NCI-H82 treated with DMSO at 0.1 percent for 48 hours (cell line): ENCODE results near the gene ZRSR2.
"Not testable (repeated sequence)": the region's sequence is repeated elsewhere in the genome, so short reads cannot be mapped to it uniquely, and the experiment has no call there.

Source experiments
- DNase-seq: peaks from one replicate; lab custom pipeline; 2025; ENCODE audit not compliant: unreplicated experiment; lab: John Stamatoyannopoulos, UW

Gene ZRSR2, protein sequence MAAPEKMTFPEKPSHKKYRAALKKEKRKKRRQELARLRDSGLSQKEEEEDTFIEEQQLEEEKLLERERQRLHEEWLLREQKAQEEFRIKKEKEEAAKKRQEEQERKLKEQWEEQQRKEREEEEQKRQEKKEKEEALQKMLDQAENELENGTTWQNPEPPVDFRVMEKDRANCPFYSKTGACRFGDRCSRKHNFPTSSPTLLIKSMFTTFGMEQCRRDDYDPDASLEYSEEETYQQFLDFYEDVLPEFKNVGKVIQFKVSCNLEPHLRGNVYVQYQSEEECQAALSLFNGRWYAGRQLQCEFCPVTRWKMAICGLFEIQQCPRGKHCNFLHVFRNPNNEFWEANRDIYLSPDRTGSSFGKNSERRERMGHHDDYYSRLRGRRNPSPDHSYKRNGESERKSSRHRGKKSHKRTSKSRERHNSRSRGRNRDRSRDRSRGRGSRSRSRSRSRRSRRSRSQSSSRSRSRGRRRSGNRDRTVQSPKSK

DNA sequence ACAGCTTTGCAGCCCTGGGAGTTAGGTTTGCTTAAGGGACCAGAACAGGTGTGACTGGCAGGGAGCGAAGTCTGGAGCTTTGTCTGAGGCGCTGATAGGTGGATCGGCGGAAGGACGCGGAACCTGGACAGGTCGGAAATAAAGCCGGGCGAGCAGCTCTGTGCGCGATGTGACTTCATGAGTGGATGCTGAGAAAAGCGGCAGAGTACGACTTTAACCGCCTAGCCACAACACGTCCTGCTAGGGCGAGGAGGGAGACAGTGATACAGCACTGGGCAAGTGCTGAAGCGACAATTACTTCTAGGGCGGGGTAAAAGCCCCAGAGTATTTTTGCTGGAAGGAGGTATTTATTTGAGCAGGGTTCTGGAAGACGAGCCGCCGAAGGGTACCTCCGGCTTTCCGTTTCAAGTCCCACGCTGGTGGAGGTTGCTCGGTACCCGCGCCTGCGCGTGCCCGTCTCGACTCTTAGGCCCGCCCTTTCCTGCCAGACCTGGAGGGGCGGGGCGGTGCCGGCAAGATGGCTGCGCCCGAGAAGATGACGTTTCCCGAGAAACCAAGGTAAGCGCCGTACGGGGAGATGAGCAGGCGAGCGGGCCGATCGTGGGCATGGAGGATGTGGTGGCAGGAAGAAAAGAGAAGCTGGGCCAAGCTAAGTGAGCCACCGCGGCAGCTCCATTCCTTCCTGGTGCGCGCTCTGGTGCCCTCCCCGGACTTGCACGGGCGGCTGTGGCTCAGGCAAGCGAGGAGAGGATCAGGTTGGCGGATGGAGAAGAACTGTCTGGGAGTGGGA, at the start of gene ZRSR2:
Gene ZRSR2, plus strand, starts transcription at position 506 of the 790 bp plus-strand sequence. Its CDS starts 12 bp downstream, at position 518.
- DNase-seq = peak; percentile 44

DNA sequence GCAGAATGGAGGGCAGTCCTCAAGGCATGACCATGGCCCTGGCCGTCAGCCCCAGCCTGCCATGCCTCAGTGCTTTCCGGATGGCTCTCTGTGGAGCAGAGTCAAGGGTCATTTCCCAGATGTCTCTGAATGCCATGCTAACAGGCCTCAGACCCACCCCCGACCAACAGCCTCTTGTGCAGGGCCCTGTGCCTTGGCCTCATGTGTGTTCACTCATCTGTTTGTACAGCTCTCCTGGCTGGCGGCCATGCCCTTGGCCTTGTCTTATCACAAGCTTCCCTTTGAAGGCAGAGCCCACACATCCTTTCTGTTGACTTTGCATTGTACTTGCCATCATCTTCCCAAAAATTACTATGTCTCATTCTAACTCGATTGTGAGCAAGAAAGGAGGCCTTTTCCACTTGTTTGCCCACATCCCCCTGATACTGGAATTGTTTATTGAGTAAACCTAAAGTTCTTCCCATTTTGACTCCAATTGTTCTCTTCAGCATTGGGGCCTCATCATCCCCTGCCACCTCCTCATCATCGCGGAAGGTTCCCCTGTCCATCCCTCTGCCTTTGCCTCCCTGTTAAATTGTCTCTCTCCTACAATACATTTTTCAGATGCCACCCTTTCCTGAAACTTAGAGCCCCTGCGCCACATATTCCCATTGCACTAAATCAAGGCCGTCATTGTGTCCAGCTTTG, 46.0 kb upstream of the ZRSR2 start:
- DNase-seq = no peak

DNA sequence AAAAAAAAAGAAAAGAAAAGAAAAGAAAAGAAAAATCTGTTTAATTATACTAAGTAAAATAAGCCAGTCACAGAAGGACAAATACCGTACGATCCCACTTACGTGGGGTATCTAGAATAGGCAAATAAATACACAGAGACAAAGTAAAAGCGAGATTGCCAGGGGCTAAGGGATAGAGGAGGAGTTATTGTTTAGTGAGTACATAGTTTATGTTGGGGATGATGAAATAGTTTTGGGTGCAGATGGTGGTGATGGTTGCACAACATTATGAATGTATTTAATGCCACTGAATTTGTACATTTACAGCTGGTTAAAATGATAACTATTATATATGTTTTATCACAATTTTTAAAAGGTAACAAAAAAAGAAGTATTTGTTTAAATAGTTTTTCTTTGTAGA, 45.1 kb upstream of the ZRSR2 start:
- DNase-seq = no peak

DNA sequence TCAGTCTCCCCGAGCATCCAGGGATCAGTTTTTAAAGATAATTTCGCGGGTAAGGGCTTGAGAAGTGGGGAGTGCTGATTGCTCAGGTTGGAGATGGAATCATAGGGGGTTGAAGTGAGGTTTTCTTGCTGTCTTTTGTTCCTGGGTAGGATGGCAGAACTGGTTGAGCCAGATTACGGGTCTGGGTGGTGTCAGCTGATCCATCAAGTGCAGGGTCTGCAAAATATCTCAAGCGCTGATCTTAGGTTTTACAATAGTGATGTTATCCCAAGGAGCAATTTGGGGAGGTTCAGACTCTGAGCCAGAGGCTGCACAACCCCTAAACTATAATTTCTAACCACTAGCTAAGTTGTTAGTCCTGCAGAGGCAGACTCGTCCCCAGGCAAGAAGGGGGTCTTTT, 43.6 kb upstream of the ZRSR2 start:
- DNase-seq = not testable (repeated sequence)

DNA sequence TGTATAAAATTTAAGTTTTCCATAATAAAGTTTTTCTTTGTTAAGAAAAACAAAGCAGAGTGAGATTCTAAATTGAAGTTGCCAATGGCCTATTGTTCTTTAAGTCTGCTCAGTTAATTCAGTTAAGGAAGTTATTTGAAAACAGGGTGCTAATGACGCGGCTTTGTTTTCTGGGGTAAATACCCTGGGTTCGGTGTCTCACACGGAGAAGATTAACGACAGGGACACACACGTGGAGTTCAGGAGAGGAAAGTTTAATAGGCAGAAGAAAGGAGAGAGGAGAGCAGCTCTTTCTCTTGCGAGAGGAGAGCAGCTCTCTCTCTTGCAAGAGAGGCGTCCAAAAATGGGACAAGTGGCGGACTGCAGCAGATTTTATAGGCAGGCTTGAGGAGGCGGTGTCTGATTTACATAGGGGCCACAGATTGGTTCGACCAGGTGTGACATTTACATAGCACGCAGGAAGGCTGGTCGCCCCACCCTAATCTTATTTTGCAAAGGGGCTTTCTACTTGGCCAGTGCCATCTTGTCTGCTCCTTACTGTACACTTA, 42.6 kb upstream of the ZRSR2 start:
- DNase-seq = no peak

DNA sequence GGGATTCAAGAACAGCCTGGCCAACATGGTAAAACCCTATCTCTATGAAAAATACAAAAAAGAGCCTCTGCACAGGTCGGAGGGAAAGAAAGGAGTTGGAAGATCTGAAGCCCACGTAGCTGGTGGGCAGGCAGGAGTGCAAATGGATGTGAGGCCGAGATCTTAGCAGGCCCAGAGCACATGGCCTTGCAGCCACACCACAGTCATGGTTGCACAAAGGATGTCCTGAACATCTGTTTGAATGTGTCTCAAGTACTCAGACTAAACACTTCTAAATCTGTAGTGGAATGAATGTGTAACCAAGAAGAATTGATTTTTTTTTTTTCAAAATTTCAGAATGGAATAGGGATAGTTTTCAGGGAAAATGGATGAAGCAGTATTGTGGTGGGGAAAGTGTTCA, 41.4 kb upstream of the ZRSR2 start:
- no peak for DNase-seq

- DNase-seq = no peak
Observed at GRCh38 chrX:15749642-15750610, 40.4 kb upstream of the ZRSR2 start.

DNA sequence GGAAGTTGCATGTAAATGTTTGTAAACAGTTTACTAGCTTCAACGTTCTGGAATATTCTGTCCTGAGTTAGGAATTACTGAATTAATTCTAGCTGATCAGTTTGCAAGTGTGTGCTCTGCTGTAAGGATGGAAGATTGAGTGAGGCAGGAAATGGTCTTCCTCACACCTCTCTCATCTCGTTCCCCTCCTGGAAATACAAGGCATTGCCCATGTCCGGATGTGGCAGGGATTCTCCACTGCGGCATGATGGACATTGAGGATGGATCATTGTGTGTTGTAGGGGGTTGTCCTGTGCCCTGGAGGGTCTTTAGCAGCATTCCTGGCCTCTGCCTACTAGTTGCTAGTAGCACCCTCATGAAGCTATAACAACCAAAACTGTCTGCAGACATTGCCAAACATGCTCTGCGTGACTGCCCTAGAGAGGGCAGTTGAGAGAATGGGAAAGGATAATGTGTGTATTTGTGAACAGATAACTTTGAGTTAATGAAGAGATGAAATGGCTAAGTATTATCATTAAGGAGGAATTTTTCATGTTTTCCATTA, 39.6 kb upstream of the ZRSR2 start:
- no peak for DNase-seq

DNA sequence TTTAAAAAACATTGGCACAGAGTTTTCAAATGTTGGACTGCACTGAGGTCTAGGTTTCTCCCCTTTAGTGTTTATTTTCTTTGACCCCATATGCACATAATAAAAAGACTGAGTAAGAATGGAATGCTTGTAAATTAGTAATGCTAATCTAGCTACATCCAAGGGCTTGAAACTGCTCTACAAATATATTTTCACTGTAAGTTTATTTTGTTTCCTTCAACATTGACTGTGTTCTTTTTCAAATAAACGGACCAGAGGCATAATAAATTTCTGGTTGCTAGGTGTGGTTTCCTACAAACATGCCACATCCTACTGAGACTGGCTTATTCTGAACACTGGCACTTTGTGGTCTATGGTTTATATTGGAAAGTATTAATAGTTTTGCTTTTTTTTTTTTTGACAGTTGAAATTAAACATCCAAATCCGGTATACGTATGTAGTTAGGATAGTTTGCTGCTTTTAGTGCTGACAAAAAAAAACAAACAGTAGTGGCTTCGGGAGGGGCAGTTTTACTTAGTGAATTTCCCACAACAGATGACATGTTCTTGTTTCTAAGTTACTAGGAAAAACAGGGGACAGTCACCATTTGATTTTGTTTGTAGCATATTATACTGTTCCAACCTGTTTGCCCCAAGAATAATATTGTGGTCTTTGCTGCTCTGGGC, 39.0 kb upstream of the ZRSR2 start:
- DNase-seq = no peak

DNA sequence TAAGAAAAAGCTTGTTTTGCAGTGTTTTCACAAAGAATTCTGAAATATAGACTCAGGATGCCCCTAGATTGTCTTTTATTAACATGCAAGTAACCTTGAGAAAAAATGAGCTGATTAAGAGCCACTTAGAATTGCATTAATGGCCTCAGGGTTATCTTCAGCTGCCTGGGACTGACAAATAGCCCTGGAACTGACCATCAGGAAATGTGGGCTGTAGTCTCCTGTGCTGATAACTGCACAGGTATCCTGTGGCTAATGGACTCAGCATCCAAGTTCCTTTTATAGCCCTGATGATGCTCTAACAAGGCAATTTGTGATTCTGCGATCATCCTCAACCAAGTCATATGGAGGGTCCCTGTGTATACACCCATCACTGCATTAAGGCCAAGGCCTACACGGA, 35.2 kb upstream of the ZRSR2 start:
- DNase-seq = no peak

DNA sequence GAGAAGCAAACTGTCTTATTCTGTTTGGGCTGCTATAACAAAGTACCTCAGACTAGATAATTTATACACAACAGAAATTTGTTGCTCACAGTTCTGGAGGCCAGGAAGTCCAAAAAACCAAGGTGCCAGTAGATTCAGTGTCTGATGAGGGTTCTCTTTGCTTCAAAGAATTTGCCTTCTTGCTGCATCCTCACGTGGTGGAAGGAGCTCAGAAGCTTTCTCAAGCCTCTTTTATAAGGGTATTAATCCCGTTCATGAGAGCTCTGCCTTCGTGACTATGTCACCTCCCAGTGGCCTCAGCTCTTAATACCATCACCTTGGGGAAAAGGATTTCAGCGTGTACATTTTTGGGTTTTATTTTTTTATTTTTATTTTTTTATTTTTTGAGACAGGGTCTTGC, 32.1 kb upstream of the ZRSR2 start:
- DNase-seq = no peak

DNA sequence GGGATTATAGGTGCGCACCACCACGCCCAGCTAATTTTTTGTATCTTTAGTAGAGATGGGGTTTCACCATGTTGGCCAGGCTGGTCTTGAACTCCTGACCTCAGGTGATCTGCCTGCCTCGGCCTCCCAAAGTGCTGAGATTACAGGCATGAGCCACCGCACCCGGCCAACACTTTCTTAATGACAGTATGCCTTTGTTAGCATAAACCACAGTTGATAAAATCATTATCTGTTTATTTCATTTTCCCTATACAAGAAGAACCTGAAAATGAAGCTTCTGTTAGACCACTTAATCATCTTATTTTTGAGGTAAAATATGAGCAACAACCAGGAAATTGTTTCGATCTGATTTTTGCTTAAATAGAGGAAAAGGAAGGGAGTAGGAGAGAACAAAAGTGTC, 30.4 kb upstream of the ZRSR2 start:
- DNase-seq = not testable (repeated sequence)

GRCh38 chrX:15761564-15762191, 28.6 kb upstream of the ZRSR2 start:
- no peak for DNase-seq

DNA sequence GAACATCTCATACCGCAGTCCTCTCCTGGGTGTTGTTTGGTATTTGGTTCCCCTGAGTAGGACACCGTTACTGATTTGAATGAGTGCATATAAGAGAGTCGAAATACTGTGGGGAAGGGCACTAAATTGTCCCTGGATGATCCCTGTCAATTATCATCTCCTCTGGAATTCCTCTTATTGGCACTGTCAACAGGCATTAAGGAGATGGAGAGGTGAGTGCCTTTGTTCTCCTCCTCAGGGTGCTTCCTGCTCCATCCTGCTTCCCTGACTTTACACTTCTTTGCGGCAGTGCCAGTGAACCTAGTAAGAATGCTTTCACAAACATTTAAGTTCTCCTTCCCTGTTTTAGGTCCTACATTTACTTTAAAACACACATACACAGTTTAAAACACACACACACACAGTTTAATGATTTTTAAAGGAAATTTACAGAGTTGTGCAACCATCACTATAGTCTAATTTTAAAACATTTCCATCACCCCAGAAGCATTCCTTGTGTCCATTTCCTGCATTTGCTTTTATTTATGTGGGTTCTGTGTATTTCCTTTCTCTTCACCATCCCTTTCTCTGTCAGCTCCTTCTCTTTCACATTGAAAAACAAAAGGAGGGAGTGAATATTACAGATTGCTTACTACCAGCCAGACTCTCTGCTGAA, 20.9 kb upstream of the ZRSR2 start:
- no peak for DNase-seq

- no peak for DNase-seq
Observed at GRCh38 chrX:15781961-15782699, 8.2 kb upstream of the ZRSR2 start.

- no peak for DNase-seq
Observed at GRCh38 chrX:15785176-15785750, 5.0 kb upstream of the ZRSR2 start.

DNA sequence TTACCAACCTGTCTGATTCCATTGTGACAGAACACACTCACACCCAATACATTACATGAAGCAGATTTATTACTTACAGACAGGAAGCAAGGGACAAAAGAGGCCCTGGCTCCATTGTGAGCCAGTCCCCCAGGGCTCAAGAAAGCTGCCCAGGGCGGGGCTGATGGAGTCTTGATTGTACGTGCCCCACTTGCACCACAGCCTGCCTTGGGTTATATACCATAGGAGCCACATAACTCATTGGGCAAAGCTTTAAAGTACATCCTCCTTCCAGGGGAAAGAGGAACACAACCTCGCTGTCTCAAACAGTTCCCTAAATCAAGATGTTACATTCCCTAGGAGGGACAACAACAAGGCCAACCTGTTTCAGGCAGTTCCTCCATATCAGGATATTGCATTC, 3.4 kb upstream of the ZRSR2 start:
- DNase-seq = no peak
